ENCODE results near the gene SIPA1.

Gene SIPA1

GRCh38 chr11:65637794-65638419, at the start of gene SIPA1:
TSS of gene SIPA1 (plus strand) at chr11:65638101. CDS start at chr11:65640922, 2,821 bp downstream.
- peak; percentile 95 to 96 (median 95) for DNase-seq

- peak; percentile 75 to 80 (median 75) for DNase-seq
Observed at GRCh38 chr11:65588199-65589054, 49.5 kb upstream of the SIPA1 start.

GRCh38 chr11:65589444-65590239, 48.3 kb upstream of the SIPA1 start:
- no peak for DNase-seq

GRCh38 chr11:65590240-65590738, 47.6 kb upstream of the SIPA1 start:
- no peak for DNase-seq

GRCh38 chr11:65591939-65592857, 45.7 kb upstream of the SIPA1 start:
- DNase-seq = no peak

- DNase-seq = no peak
Observed at GRCh38 chr11:65592858-65593517, 44.9 kb upstream of the SIPA1 start.

GRCh38 chr11:65593518-65594414, 44.1 kb upstream of the SIPA1 start:
- peak; percentile 56 to 74 (median 63) for DNase-seq

- DNase-seq = no peak
Observed at GRCh38 chr11:65595131-65595530, 42.8 kb upstream of the SIPA1 start.

- no peak for DNase-seq
Observed at GRCh38 chr11:65595543-65596281, 42.2 kb upstream of the SIPA1 start, which contains the start of gene KCNK7. TSS of gene KCNK7 (minus strand) at chr11:65595800. CDS start at chr11:65595772, 28 bp downstream.

GRCh38 chr11:65596520-65596919, 41.4 kb upstream of the SIPA1 start:
- no peak for DNase-seq

GRCh38 chr11:65598258-65598699, 39.6 kb upstream of the SIPA1 start:
- DNase-seq = no peak

- no peak for DNase-seq
Observed at GRCh38 chr11:65599216-65599954, 38.5 kb upstream of the SIPA1 start.

GRCh38 chr11:65599955-65600246, 38.0 kb upstream of the SIPA1 start:
- DNase-seq = no peak

- DNase-seq = no peak
Observed at GRCh38 chr11:65604258-65604657, 33.6 kb upstream of the SIPA1 start.

- peak; percentile 29 to 62 (median 57) for DNase-seq
Observed at GRCh38 chr11:65606876-65607613, 30.9 kb upstream of the SIPA1 start.

- DNase-seq = no peak
Observed at GRCh38 chr11:65607614-65608426, 30.1 kb upstream of the SIPA1 start.

GRCh38 chr11:65609229-65609628, 28.7 kb upstream of the SIPA1 start:
- no peak for DNase-seq

Measured in suppressor macrophage treated with lipopolysaccharide for 1 hour (primary cell).